HEK293 (cell line): ENCODE results near the gene APOL4.

ENCODE experiments used
- CTCF ChIA-PET: fragments of 350-600 bp; formaldehyde crosslinking; extraction: SDS; loops from one replicate; lab custom pipeline; 2021; ENCODE audit warnings: antibody characterized with exemption; lab: Yijun Ruan, JAX
- POLR2A ChIA-PET: fragments of 300-600 bp; formaldehyde crosslinking; extraction: SDS; loops from one replicate; lab custom pipeline; 2020; ENCODE audit warnings: antibody characterized with exemption, inconsistent platforms; lab: Yijun Ruan, JAX
- H3K27ac ChIP-seq: fragments of 200-500 bp; sonication (Bioruptor generic); 2 replicates; pipeline ENCODE4 v1.5.1; 2014; ENCODE audit warnings: low read depth, low read length, control low read depth, inconsistent platforms; ENCODE audit errors: extremely low read depth
- H3K36me3 ChIP-seq, 2 experiments: fragments of 200-500 bp in 1 of 2; sonication (Bioruptor generic) in 1 of 2; 1 replicate in 1 of 2; 2 replicates in 1 of 2; pipeline ENCODE4 v1.5.1; 2014 to 2017; ENCODE audit warnings: inconsistent platforms in 2 of 2, low read length in 2 of 2; ENCODE audit not compliant: control insufficient read depth in 2 of 2, insufficient read depth in 1 of 2
- H3K4me1 ChIP-seq: fragments of 200-500 bp; sonication (Bioruptor generic); 2 replicates; pipeline ENCODE4 v1.5.1; 2014; ENCODE audit warnings: mild to moderate bottlenecking, low read length, inconsistent platforms; ENCODE audit not compliant: control insufficient read depth, insufficient read depth
- H3K4me3 ChIP-seq: 2 replicates; pipeline ENCODE4 v1.5.1; 2011; ENCODE audit warnings: low read depth, mild to moderate bottlenecking, control low read depth, low read length, moderate library complexity
- H3K9me3 ChIP-seq: fragments of 200-500 bp; sonication (Bioruptor generic); 2 replicates; pipeline ENCODE4 v1.5.1; 2014; ENCODE audit warnings: low read depth, low read length, inconsistent platforms; ENCODE audit not compliant: control insufficient read depth, insufficient read depth
- ZFP37 ChIP-seq: fragments of 450-650 bp; formaldehyde crosslinking; IDR thresholded peaks from 2 replicates; pipeline ENCODE4 v1.5.1; 2016; ENCODE audit warnings: missing biosample characterization, missing genetic modification characterization
- ZNF16 ChIP-seq: fragments of 450-650 bp; formaldehyde crosslinking; IDR thresholded peaks from 2 replicates; pipeline ENCODE4 v1.5.1; 2016; ENCODE audit warnings: low read depth, missing biosample characterization, missing genetic modification characterization
- ZNF302 ChIP-seq: fragments of 450-650 bp; formaldehyde crosslinking; IDR thresholded peaks from 2 replicates; pipeline ENCODE4 v1.5.1; 2016; ENCODE audit warnings: missing biosample characterization, missing genetic modification characterization, low read depth
- ZNF449 ChIP-seq: fragments of 450-650 bp; formaldehyde crosslinking; IDR thresholded peaks from 2 replicates; pipeline ENCODE4 v1.5.1; 2017; ENCODE audit warnings: missing biosample characterization, mild to moderate bottlenecking, missing genetic modification characterization, moderate library complexity
- ZNF544 ChIP-seq: fragments of 450-650 bp; formaldehyde crosslinking; IDR thresholded peaks from 2 replicates; pipeline ENCODE4 v1.5.0; 2017; ENCODE audit warnings: missing biosample characterization, missing genetic modification characterization
- ZNF707 ChIP-seq: fragments of 450-650 bp; formaldehyde crosslinking; IDR thresholded peaks from 2 replicates; pipeline ENCODE4 v1.5.1; 2016; ENCODE audit warnings: missing biosample characterization, missing genetic modification characterization
- ZSCAN23 ChIP-seq: fragments of 450-650 bp; formaldehyde crosslinking; IDR thresholded peaks from 2 replicates; pipeline ENCODE4 v1.5.1; 2016; ENCODE audit warnings: missing biosample characterization, missing genetic modification characterization

Gene APOL4

GRCh38 chr22:36143956-36144355 lies 57.7 kb downstream of the APOL4 start:
- Histone ChIP-seq H3K36me3 (no peaks in the 10 kb centered on the region), H3K4me1 (no peaks in the 10 kb centered on the region), H3K27ac (no peak overlapping the region)
- CTCF ChIA-PET = interaction anchor here (0.9 to 7.7 kb wide), 6 partner anchors 9 to 133 kb away, joined by 3 to 63 read pairs (median 4); no protein-coding TSS in a partner anchor
- no peak for TF ChIP-seq ZFP37 (tag by site-specific recombination)
- TF ChIP-seq ZNF449 (tag by site-specific recombination) = no peak
- no peak for TF ChIP-seq ZSCAN23 (tag by site-specific recombination)
- no peak for TF ChIP-seq ZNF707 (tag by site-specific recombination)
- TF ChIP-seq ZNF544 = no peak
- TF ChIP-seq, all 188 proteins: peak for 0
- Histone ChIP-seq H3K4me3 (no peak overlapping the region), H3K9me3 (no peaks in the 10 kb centered on the region)
- POLR2A ChIA-PET = no interaction called here

GRCh38 chr22:36143066-36143815 lies 58.4 kb downstream of the APOL4 start:
- CTCF ChIA-PET = interaction anchor here (0.7 to 7.7 kb wide), 7 partner anchors 9 to 134 kb away, joined by 3 to 63 read pairs (median 4); partner anchors contain the start of gene APOL2
- no peak overlapping the region for H3K4me3 ChIP-seq
- POLR2A ChIA-PET = interaction anchor here (0.5 kb wide), 1 partner anchor 39 kb away, joined by 3 read pairs; no protein-coding TSS in a partner anchor
- no peaks in the 10 kb centered on the region for H3K9me3 ChIP-seq
- H3K27ac ChIP-seq = no peak overlapping the region
- H3K36me3 ChIP-seq = no peaks in the 10 kb centered on the region
- H3K4me1 ChIP-seq = no peaks in the 10 kb centered on the region
- TF ChIP-seq ZNF16 (tag by site-specific recombination) = no peak

- ChIA-PET POLR2A (interaction anchor here (0.5 kb wide), 1 partner anchor 13 kb away, joined by 3 read pairs; no protein-coding TSS in a partner anchor), CTCF (interaction anchor here (0.6 to 3.3 kb wide), 12 partner anchors 10 to 370 kb away, joined by 3 to 12 read pairs (median 4); partner anchors contain the start of gene APOL3)
- H3K4me3 ChIP-seq = no peak overlapping the region
- no peaks in the 10 kb centered on the region for H3K9me3 ChIP-seq
- TF ChIP-seq ZNF302 (tag by site-specific recombination) = no peak
- H3K4me1 ChIP-seq = no peaks in the 10 kb centered on the region
- H3K27ac ChIP-seq = no peak overlapping the region
- H3K36me3 ChIP-seq = no peaks in the 10 kb centered on the region
These were observed 60.1 kb downstream of the APOL4 start for GRCh38 chr22:36141481-36141880.
